SU-DHL-6 (cell line): ENCODE results near the gene CTNND2.

ENCODE experiments used
- H2AFZ ChIP-seq: fragments of 200-600 bp; sonication (generic); 2 replicates; pipeline ENCODE4 v1.6.1; 2014; ENCODE audit warnings: low read depth, mild to moderate bottlenecking, moderate library complexity, mixed read lengths, antibody characterized with exemption, low read length; ENCODE audit not compliant: severe bottlenecking
- H3F3A ChIP-seq: fragments of 200-600 bp; shearing (Covaris generic); 2 replicates; pipeline ENCODE4 v1.6.0; 2016; ENCODE audit warnings: antibody characterized with exemption, mild to moderate bottlenecking; ENCODE audit not compliant: insufficient read depth
- H3K27ac ChIP-seq: fragments of 200-600 bp; sonication (generic); 2 replicates; pipeline ENCODE4 v1.5.1; 2016; ENCODE audit warnings: low read depth, mild to moderate bottlenecking, low read length, moderate library complexity, mixed read lengths
- H3K27me3 ChIP-seq: fragments of 200-600 bp; sonication (generic), shearing (Covaris generic); 2 replicates; pipeline ENCODE4 v1.6.0; 2014; ENCODE audit warnings: mild to moderate bottlenecking, low read length
- H3K36me3 ChIP-seq: fragments of 200-600 bp; sonication (generic); 2 replicates; pipeline ENCODE4 v1.6.1; 2014; ENCODE audit warnings: mild to moderate bottlenecking, low read length, mixed read lengths
- H3K4me2 ChIP-seq: fragments of 300-600, 200-600 bp; shearing (Covaris generic), sonication (generic); 2 replicates; pipeline ENCODE4 v1.6.0; 2014; ENCODE audit warnings: low read length, low read depth, mild to moderate bottlenecking; ENCODE audit not compliant: poor library complexity, severe bottlenecking
- H3K4me3 ChIP-seq: fragments of 200-600 bp; sonication (generic); 2 replicates; pipeline ENCODE4 v1.5.1; 2014; ENCODE audit warnings: antibody characterized with exemption, low read length, mild to moderate bottlenecking, mixed read lengths; ENCODE audit not compliant: insufficient read depth, poor library complexity, severe bottlenecking
- H3K79me2 ChIP-seq: fragments of 200-600 bp; sonication (generic); 2 replicates; pipeline ENCODE4 v1.6.1; 2014; ENCODE audit warnings: mild to moderate bottlenecking, low read length, moderate library complexity; ENCODE audit not compliant: insufficient read depth
- H3K9ac ChIP-seq: fragments of 200-600 bp; sonication (generic); 2 replicates; pipeline ENCODE4 v1.7.0; 2014; ENCODE audit warnings: mild to moderate bottlenecking, low read length
- H3K9me2 ChIP-seq: fragments of 200-600 bp; sonication (generic); replicated peaks from 2 replicates; pipeline ENCODE4 v1.6.1; 2014; ENCODE audit warnings: low read length; ENCODE audit not compliant: insufficient read depth
- H3K9me3 ChIP-seq: fragments of 200-600 bp; sonication (generic); 2 replicates; pipeline ENCODE4 v1.6.1; 2014; ENCODE audit warnings: low read length, mixed read lengths; ENCODE audit not compliant: insufficient read depth
- H4K20me1 ChIP-seq: fragments of 200-600 bp; sonication (generic); 2 replicates; pipeline ENCODE4 v1.6.1; 2014; ENCODE audit warnings: low read depth, mild to moderate bottlenecking, antibody characterized with exemption, low read length, moderate library complexity, mixed read lengths
- EZH2phosphoT487 ChIP-seq: fragments of 200-600 bp; sonication (generic), shearing (Covaris generic); conservative IDR thresholded peaks from 2 replicates; pipeline ENCODE4 v1.6.1; 2018; ENCODE audit warnings: mild to moderate bottlenecking, antibody characterized with exemption, low read length, moderate library complexity, mixed read lengths
- TF ChIP-seq, protein P1 (sequence below): fragments of 200-600 bp; sonication (generic); IDR thresholded peaks from one replicate; pipeline ENCODE4 v1.5.1; 2017; ENCODE audit warnings: antibody characterized with exemption, mild to moderate bottlenecking, low read length, moderate library complexity; ENCODE audit not compliant: insufficient read depth, poor library complexity, severe bottlenecking

CTNND2 gene

DNA sequence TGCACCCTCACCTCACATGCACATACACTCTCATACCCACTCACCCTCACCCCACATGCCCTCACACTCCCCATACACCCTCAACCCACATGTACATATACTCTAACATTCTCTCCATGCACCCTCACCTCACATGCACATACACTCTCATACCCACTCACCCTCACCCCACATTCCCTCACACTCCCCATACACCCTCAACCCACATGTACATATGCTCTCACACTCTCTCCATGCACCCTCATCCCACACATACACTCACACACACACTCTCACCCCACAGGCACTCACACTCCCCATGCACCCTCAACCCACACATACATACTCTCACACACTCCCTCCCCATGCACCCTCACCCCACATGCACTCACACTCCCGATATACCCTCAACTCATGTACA, 593.0 kb downstream of the CTNND2 start:
- Histone ChIP-seq H4K20me1 (no peaks in the 10 kb centered on the region), H3K9me2 (no peaks in the 10 kb centered on the region), H2AFZ (no peak overlapping the region), H3K27me3 (no peaks in the 10 kb centered on the region), H3K4me3 (no peak overlapping the region), H3K79me2 (no peaks in the 10 kb centered on the region), H3K9me3 (no peaks in the 10 kb centered on the region), H3K36me3 (no peaks in the 10 kb centered on the region), H3K27ac (no peak overlapping the region), H3K4me2 (no peak overlapping the region), H3K9ac (no peak overlapping the region), H3F3A (no peaks in the 10 kb centered on the region)
- TF ChIP-seq EZH2phosphoT487, result no peak
- TF ChIP-seq, protein P1, sequence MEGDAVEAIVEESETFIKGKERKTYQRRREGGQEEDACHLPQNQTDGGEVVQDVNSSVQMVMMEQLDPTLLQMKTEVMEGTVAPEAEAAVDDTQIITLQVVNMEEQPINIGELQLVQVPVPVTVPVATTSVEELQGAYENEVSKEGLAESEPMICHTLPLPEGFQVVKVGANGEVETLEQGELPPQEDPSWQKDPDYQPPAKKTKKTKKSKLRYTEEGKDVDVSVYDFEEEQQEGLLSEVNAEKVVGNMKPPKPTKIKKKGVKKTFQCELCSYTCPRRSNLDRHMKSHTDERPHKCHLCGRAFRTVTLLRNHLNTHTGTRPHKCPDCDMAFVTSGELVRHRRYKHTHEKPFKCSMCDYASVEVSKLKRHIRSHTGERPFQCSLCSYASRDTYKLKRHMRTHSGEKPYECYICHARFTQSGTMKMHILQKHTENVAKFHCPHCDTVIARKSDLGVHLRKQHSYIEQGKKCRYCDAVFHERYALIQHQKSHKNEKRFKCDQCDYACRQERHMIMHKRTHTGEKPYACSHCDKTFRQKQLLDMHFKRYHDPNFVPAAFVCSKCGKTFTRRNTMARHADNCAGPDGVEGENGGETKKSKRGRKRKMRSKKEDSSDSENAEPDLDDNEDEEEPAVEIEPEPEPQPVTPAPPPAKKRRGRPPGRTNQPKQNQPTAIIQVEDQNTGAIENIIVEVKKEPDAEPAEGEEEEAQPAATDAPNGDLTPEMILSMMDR, result no peak

DNA sequence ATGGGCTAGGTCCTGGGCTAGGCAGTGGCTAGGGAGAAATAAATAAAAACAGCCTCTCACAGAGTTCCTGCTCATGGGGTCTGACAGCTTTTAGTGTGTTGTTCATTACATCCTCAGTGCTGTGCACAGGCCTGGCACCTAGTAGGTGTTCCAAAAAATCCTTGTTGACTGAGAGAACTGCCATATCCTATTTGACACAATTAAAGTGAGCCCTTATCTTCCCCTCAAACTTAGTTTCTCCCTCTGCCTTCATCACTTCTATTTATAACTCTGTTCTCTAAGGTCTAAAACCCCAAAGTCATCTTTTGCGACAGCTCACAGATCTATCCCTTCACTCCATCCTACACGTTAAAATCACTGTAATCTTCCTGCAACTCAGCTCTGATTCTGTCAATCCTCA, 594.1 kb downstream of the CTNND2 start:
- Histone ChIP-seq H3K9me2 (no peaks in the 10 kb centered on the region), H3K79me2 (no peaks in the 10 kb centered on the region), H3K4me2 (no peak overlapping the region), H3K9ac (no peak overlapping the region), H3K27me3 (no peaks in the 10 kb centered on the region), H3F3A (no peaks in the 10 kb centered on the region), H3K36me3 (no peaks in the 10 kb centered on the region), H3K27ac (no peak overlapping the region), H4K20me1 (no peaks in the 10 kb centered on the region), H3K4me3 (no peak overlapping the region), H2AFZ (no peak overlapping the region), H3K9me3 (no peaks in the 10 kb centered on the region)
- TF ChIP-seq EZH2phosphoT487, result no peak
- TF ChIP-seq, protein P1, result no peak

DNA sequence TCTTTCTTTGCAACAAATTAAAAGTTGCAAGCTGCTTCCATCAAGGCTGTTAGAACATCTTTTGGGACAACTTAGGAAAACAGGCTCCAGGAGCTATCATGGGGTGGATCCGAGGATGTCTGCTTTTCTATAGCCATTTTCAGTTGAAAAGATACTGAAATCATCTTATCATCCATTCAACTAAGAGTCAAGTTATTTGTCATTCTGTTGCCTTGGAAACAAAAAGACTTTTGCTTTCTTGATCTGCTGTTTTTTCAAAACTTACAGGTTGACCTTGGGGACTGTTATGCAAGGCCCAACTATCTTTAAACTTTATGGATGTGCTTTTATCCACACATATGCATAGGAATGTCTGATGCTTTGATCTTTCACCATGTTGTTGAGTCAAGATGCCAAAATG, 597.9 kb downstream of the CTNND2 start:
- no peaks in the 10 kb centered on the region for H3K27me3 ChIP-seq
- TF ChIP-seq, protein P1, result no peak
- no peak for TF ChIP-seq EZH2phosphoT487
- H4K20me1 ChIP-seq, result no peaks in the 10 kb centered on the region

DNA sequence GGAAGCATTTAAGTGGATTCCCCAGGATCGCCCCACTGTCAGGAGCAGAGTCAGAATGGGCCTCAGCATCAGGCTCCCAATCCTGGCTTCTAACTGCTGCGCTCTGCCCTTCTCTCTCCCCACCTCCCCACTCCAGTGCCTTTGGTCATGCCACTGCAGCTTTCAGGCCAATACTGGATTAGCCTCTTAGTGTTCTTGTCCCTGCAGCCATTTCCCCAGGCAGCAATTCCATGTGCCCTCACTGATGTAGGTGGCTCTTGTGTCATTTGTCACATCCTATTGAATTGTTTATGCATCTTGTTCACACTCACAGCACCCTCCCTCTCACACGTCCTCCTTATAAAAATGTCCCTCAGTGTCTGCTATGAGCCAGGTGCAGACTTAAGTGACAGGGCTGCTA, 599.0 kb downstream of the CTNND2 start:
- Histone ChIP-seq H3K27me3 (no peaks in the 10 kb centered on the region), H4K20me1 (no peaks in the 10 kb centered on the region), H3K36me3 (no peaks in the 10 kb centered on the region), H3K27ac (no peak overlapping the region), H3K79me2 (no peaks in the 10 kb centered on the region), H3F3A (no peaks in the 10 kb centered on the region), H3K9me2 (no peaks in the 10 kb centered on the region), H3K4me3 (no peak overlapping the region), H3K4me2 (no peak overlapping the region), H3K9ac (no peak overlapping the region), H3K9me3 (no peaks in the 10 kb centered on the region), H2AFZ (no peak overlapping the region)
- no peak for TF ChIP-seq EZH2phosphoT487
- TF ChIP-seq, protein P1, result no peak

More for the DNA sequence above, 597.9 kb downstream of the CTNND2 start:
- Histone ChIP-seq H3K4me3 (no peak overlapping the region), H3K9ac (no peak overlapping the region), H3K79me2 (no peaks in the 10 kb centered on the region), H3K9me3 (no peaks in the 10 kb centered on the region), H2AFZ (no peak overlapping the region), H3K9me2 (no peaks in the 10 kb centered on the region), H3K4me2 (no peak overlapping the region), H3K27ac (no peak overlapping the region), H3K36me3 (no peaks in the 10 kb centered on the region), H3F3A (no peaks in the 10 kb centered on the region)
